Hepatocyte (in vitro differentiated cells): ENCODE measurements around the gene BCAP31. TPM values are rescaled to one million over a fixed set of nuclear protein-coding genes. Genes with fewer than 3 reads are reported as not detected.

ENCODE experiments used
- DNase-seq: peaks from one replicate; pipeline ENCODE4 v3.0.0-alpha.2; 2016; ENCODE audit warnings: low spot score
- H2AFZ ChIP-seq: fragments of 200-600 bp; sonication (generic); 2 replicates; pipeline ENCODE4 v1.6.0; 2016; ENCODE audit warnings: antibody characterized with exemption, mild to moderate bottlenecking
- H3K27ac ChIP-seq: fragments of 200-600 bp; sonication (generic); 2 replicates; pipeline ENCODE4 v1.5.1; 2016; ENCODE audit warnings: mild to moderate bottlenecking
- H3K27me3 ChIP-seq: fragments of 200-600 bp; sonication (generic); 2 replicates; pipeline ENCODE4 v1.6.1; 2016
- H3K36me3 ChIP-seq: fragments of 200-600 bp; sonication (generic); replicated peaks from 2 replicates; pipeline ENCODE4 v1.5.1; 2016; ENCODE audit warnings: low read depth; ENCODE audit not compliant: insufficient read depth
- H3K4me1 ChIP-seq: fragments of 200-600 bp; sonication (generic); 2 replicates; pipeline ENCODE4 v1.5.1; 2016; ENCODE audit warnings: mild to moderate bottlenecking, moderate library complexity; ENCODE audit not compliant: insufficient read depth
- H3K4me2 ChIP-seq: fragments of 200-600 bp; sonication (generic); 2 replicates; pipeline ENCODE4 v1.6.0; 2016
- H3K4me3 ChIP-seq: fragments of 200-600 bp; sonication (generic); 2 replicates; pipeline ENCODE4 v1.5.1; 2016; ENCODE audit warnings: mild to moderate bottlenecking
- H3K79me2 ChIP-seq: fragments of 200-600 bp; sonication (generic); 2 replicates; pipeline ENCODE4 v1.6.0; 2017; ENCODE audit warnings: mild to moderate bottlenecking
- H3K9me2 ChIP-seq: fragments of 200-600 bp; sonication (generic); replicated peaks from 2 replicates; pipeline ENCODE4 v1.6.0; 2017; ENCODE audit warnings: mild to moderate bottlenecking; ENCODE audit not compliant: insufficient read depth
- H3K9me3 ChIP-seq: fragments of 200-600 bp; sonication (generic); 2 replicates; pipeline ENCODE4 v1.5.1; 2016; ENCODE audit warnings: low read depth, mild to moderate bottlenecking
- H4K20me1 ChIP-seq: fragments of 200-600 bp; sonication (generic); 2 replicates; pipeline ENCODE4 v1.6.0; 2016; ENCODE audit warnings: mild to moderate bottlenecking; ENCODE audit not compliant: insufficient read depth, poor library complexity, severe bottlenecking
- EZH2 ChIP-seq: fragments of 200-600 bp; sonication (generic); IDR thresholded peaks from 2 replicates; pipeline ENCODE4 v1.6.1; 2016; ENCODE audit warnings: antibody characterized with exemption, mild to moderate bottlenecking, borderline replicate concordance
- EZH2phosphoT487 ChIP-seq: fragments of 200-600 bp; sonication (generic); IDR thresholded peaks from one replicate; pipeline ENCODE4 v1.6.1; 2018; ENCODE audit warnings: antibody characterized with exemption, mild to moderate bottlenecking, low read depth, moderate library complexity; ENCODE audit not compliant: unreplicated experiment, severe bottlenecking
- WGBS: methylation state at CpG from one replicate; pipeline ENCODE4 v1.1.6; 2016; ENCODE audit warnings: low lambda C conversion rate; ENCODE audit errors: missing lambda C conversion rate; 5-methylcytosine and 5-hydroxymethylcytosine counted together
- polyA plus RNA-seq: library from polyadenylated mRNA; unstranded; fragments of >200 nt; fragmentation: Nextera tagmentation; extraction: Ambion mirVana; gene quantifications from 2 replicates; pipeline ENCODE4 v1.2.1, GENCODE V29; 2016
- total RNA-seq: library from RNA; depleted of rRNA; stranded (reverse); fragments of >200 nt; gene quantifications from 2 replicates; pipeline ENCODE4 v1.2.3, GENCODE V29; 2014
- TF ChIP-seq, protein P1 (sequence below): fragments of 200-600 bp; sonication (generic); IDR thresholded peaks from 2 replicates; pipeline ENCODE4 v1.5.1; 2016; ENCODE audit warnings: antibody characterized with exemption, mild to moderate bottlenecking; ENCODE audit not compliant: poor library complexity

The BCAP31 gene
- total and polyA plus RNA-seq, 2 experiments from 2014 or later: 146 to 351 TPM

DNA sequence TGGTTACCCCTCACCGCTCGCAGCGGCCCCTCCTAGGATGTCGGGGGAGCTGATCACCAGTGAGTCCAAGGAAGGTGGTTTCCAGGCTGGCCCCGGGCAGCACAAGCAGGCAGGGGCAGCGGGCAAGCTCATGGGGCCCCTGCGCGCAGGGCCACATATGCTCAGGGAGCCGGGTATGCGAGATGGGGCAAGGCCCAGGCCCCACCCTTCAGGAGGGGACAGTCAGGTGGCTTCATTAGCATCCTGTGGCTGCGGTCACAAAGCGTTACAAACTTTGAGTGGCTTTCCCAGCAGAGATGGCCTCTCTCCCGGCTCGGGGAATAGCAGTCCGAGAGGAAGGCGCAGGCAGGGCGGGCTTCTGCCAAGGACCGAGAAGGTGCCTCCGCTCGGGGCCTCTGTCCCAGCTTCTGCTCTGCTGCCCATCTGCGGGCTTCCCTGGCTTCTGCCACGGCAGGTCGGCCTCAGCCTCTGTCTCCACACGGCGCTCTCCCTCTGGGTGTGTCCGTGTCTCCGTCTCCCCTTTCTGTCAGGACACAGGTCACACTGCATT lies 13.9 kb upstream of the BCAP31 start:
- Histone ChIP-seq H4K20me1 (no peaks in the 10 kb centered on the region), H3K9me3 (no peaks in the 10 kb centered on the region), H3K4me1 (no peaks in the 10 kb centered on the region), H2AFZ (no peak overlapping the region), H3K27ac (no peak overlapping the region), H3K79me2 (no peaks in the 10 kb centered on the region), H3K27me3 (no peaks in the 10 kb centered on the region), H3K9me2 (no peaks in the 10 kb centered on the region), H3K36me3 (no peaks in the 10 kb centered on the region), H3K4me2 (no peak overlapping the region), H3K4me3 (no peak overlapping the region)
- 95% methylated on average over 23 of the region's 27 CpGs for WGBS
- TF ChIP-seq EZH2phosphoT487 (no peak), EZH2 (no peak)
- TF ChIP-seq, protein P1, sequence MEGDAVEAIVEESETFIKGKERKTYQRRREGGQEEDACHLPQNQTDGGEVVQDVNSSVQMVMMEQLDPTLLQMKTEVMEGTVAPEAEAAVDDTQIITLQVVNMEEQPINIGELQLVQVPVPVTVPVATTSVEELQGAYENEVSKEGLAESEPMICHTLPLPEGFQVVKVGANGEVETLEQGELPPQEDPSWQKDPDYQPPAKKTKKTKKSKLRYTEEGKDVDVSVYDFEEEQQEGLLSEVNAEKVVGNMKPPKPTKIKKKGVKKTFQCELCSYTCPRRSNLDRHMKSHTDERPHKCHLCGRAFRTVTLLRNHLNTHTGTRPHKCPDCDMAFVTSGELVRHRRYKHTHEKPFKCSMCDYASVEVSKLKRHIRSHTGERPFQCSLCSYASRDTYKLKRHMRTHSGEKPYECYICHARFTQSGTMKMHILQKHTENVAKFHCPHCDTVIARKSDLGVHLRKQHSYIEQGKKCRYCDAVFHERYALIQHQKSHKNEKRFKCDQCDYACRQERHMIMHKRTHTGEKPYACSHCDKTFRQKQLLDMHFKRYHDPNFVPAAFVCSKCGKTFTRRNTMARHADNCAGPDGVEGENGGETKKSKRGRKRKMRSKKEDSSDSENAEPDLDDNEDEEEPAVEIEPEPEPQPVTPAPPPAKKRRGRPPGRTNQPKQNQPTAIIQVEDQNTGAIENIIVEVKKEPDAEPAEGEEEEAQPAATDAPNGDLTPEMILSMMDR: no peak
- DNase-seq: no peak

GRCh38 chrX:153736871-153737441 lies 12.8 kb upstream of the BCAP31 start:
- no peaks in the 10 kb centered on the region for H3K4me1 ChIP-seq
- no peaks in the 10 kb centered on the region for H3K9me2 ChIP-seq
- TF ChIP-seq EZH2 (no peak), EZH2phosphoT487 (no peak)
- TF ChIP-seq, protein P1: no peak
- H3K9me3 ChIP-seq: no peaks in the 10 kb centered on the region
- no peaks in the 10 kb centered on the region for H3K27me3 ChIP-seq
- H3K36me3 ChIP-seq: no peaks in the 10 kb centered on the region
- no peak overlapping the region for H3K27ac ChIP-seq
- H3K4me2 ChIP-seq: no peak overlapping the region
- no peaks in the 10 kb centered on the region for H4K20me1 ChIP-seq
- no peaks in the 10 kb centered on the region for H3K79me2 ChIP-seq
- H2AFZ ChIP-seq: no peak overlapping the region
- no peak for DNase-seq
- no peak overlapping the region for H3K4me3 ChIP-seq
- 86% methylated on average over 15 of the region's 15 CpGs for WGBS

DNA sequence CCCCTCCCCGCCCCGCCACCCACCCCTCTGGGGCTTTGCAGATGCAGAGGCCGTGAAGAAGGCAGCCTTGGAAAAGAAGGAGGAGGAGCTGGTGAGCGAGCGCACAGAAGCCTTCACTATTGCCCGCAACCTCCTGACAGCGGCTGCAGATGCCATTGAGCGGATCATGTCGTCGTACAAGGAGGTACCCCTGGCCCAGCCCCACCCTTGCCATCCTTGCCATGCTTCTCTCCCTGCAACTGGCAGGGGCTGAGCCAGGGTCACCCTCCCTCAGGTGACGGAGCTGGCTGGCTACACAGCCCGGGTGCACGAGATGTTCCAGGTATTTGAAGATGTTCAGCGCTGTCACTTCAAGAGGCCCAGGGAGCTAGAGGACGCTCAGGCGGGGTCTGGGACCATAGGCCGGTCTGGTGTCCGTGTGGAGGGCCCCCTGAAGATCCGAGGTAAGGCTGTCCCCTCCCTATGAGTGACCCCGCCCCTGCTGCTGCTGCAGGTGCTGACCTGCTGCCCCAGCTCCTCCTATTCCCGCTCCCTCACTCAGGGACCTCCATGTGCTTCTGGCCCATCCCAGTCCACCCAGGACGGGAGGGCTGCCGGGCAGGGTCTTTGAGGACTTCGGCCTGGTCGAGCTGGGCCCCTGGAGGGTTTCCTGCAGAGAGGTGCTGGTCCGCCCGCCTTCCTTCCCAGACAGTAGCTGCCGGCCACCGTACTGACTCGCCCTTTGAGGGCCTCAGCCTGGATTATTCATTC lies 12.1 kb upstream of the BCAP31 start:
- 88% methylated on average over 29 of the region's 30 CpGs for whole genome bisulfite sequencing
- no peak overlapping the region for H3K27ac ChIP-seq
- no peak overlapping the region for H3K4me3 ChIP-seq
- H3K9me3 ChIP-seq: no peaks in the 10 kb centered on the region
- H4K20me1 ChIP-seq: no peaks in the 10 kb centered on the region
- H3K9me2 ChIP-seq: no peaks in the 10 kb centered on the region
- no peaks in the 10 kb centered on the region for H3K79me2 ChIP-seq
- no peak overlapping the region for H2AFZ ChIP-seq
- H3K27me3 ChIP-seq: no peaks in the 10 kb centered on the region
- no peaks in the 10 kb centered on the region for H3K36me3 ChIP-seq
- H3K4me2 ChIP-seq: no peak overlapping the region
- no peak for DNase-seq
- no peaks in the 10 kb centered on the region for H3K4me1 ChIP-seq
- TF ChIP-seq, protein P1: no peak
- TF ChIP-seq EZH2phosphoT487 (no peak), EZH2 (no peak)
